WERI-Rb-1 (cell line): ENCODE measurements around the gene KRT75.

ENCODE experiments used
- DNase-seq: peaks from one replicate; pipeline ENCODE4 v3.0.0-alpha.2; 2020
- H3K27ac ChIP-seq: fragments of 250-450 bp; sonication (Bioruptor Pico); 2 replicates; pipeline ENCODE4 v1.5.1; 2020; ENCODE audit warnings: mild to moderate bottlenecking, moderate library complexity
- H3K27me3 ChIP-seq: fragments of 250-450 bp; sonication (Bioruptor Pico); 2 replicates; pipeline ENCODE4 v1.5.1; 2021; ENCODE audit warnings: mild to moderate bottlenecking, low read depth, moderate library complexity; ENCODE audit not compliant: insufficient read depth, severe bottlenecking
- H3K36me3 ChIP-seq: fragments of 250-450 bp; sonication (Bioruptor Pico); 2 replicates; pipeline ENCODE4 v1.5.1; 2020; ENCODE audit warnings: mild to moderate bottlenecking, moderate library complexity
- H3K4me3 ChIP-seq: 2 replicates; pipeline ENCODE4 v1.5.1; 2011; ENCODE audit warnings: low read depth, mild to moderate bottlenecking, control low read depth, low read length
- H3K9me3 ChIP-seq: fragments of 250-450 bp; sonication (Bioruptor Pico); 2 replicates; pipeline ENCODE4 v1.5.1; 2021; ENCODE audit warnings: mild to moderate bottlenecking, moderate library complexity; ENCODE audit not compliant: severe bottlenecking
- CTCF ChIP-seq: IDR thresholded peaks from 2 replicates; pipeline ENCODE4 v1.5.1; 2011; ENCODE audit warnings: low read depth, mild to moderate bottlenecking, control low read depth, inconsistent platforms, low read length

The KRT75 gene

GRCh38 chr12:52464897-52465296 is 30.7 kb upstream of the KRT75 start:
- DNase-seq, result no peak
- no peak for TF ChIP-seq CTCF
- Histone ChIP-seq H3K36me3 (no peaks in the 10 kb centered on the region), H3K9me3 (no peaks in the 10 kb centered on the region), H3K4me3 (no peak overlapping the region), H3K27me3 (peaks cover 77% of the 10 kb centered on the region), H3K27ac (no peak overlapping the region)

DNA sequence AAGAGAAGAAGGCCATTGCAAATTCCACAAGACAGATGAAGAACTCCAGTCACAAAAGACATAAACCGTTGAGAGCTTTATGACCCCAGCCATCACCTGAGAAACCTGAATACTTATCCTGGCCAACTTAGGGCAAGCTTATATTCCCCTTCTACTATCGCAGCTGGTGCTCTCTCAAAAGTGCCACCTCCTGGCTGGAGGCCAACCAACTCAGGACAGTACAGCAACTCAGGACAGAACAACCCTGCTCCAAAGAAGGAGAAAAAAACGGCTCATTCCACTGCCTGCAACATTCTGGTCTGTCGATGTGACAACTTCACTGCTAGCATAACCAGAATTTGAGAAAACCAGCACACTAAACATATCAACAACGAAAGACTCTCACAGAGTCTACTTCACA is 27.5 kb upstream of the KRT75 start:
- no peak for TF ChIP-seq CTCF
- peaks cover 84% of the 10 kb centered on the region for H3K27me3 ChIP-seq
- H3K27ac ChIP-seq, result no peak overlapping the region
- H3K36me3 ChIP-seq, result no peaks in the 10 kb centered on the region
- DNase-seq, result no peak
- no peaks in the 10 kb centered on the region for H3K9me3 ChIP-seq
- H3K4me3 ChIP-seq, result no peak overlapping the region

- Histone ChIP-seq H3K9me3 (no peaks in the 10 kb centered on the region), H3K36me3 (no peaks in the 10 kb centered on the region), H3K4me3 (no peak overlapping the region), H3K27me3 (peaks cover 84% of the 10 kb centered on the region), H3K27ac (no peak overlapping the region)
- no peak for TF ChIP-seq CTCF
- no peak for DNase-seq
Observed at GRCh38 chr12:52458861-52459260, 24.7 kb upstream of the KRT75 start.

- TF ChIP-seq CTCF, result no peak
- no peak for DNase-seq
- H3K4me3 ChIP-seq, result no peak overlapping the region
Observed at GRCh38 chr12:52455821-52456220, 21.6 kb upstream of the KRT75 start.

GRCh38 chr12:52454411-52455201 is 20.4 kb upstream of the KRT75 start:
- H3K4me3 ChIP-seq, result no peak overlapping the region
- no peak for DNase-seq
- no peaks in the 10 kb centered on the region for H3K36me3 ChIP-seq
- no peak overlapping the region for H3K27ac ChIP-seq
- no peaks in the 10 kb centered on the region for H3K9me3 ChIP-seq
- TF ChIP-seq CTCF, result no peak
- peaks cover 72% of the 10 kb centered on the region for H3K27me3 ChIP-seq

More at GRCh38 chr12:52455821-52456220, 21.6 kb upstream of the KRT75 start:
- H3K36me3 ChIP-seq, result no peaks in the 10 kb centered on the region
- no peak overlapping the region for H3K27ac ChIP-seq
- no peaks in the 10 kb centered on the region for H3K9me3 ChIP-seq
- peaks cover 85% of the 10 kb centered on the region for H3K27me3 ChIP-seq

GRCh38 chr12:52452101-52452500 is 17.9 kb upstream of the KRT75 start, which contains the start of gene KRT6B:
Gene KRT6B (minus strand): TSS chr12:52452146. CDS start chr12:52452078, 68 bp downstream.
- no peak within 1 kb of the TSS for H3K4me3 ChIP-seq
- no peaks in the 10 kb centered on the region for H3K9me3 ChIP-seq
- no peaks in the 10 kb centered on the region for H3K36me3 ChIP-seq
- peaks cover 62% of the 10 kb centered on the region for H3K27me3 ChIP-seq
- no peak for TF ChIP-seq CTCF
- no peak for DNase-seq
- no peak within 1 kb of the TSS for H3K27ac ChIP-seq
